GM19328 (cell line): ENCODE results near the gene APOA1.
"Not testable (repeated sequence)": the region's sequence is repeated elsewhere in the genome, so short reads cannot be mapped to it uniquely, and the experiment has no call there.

Experiments used
- ATAC-seq: cut with Tn5 transposase; IDR thresholded peaks from one replicate; pipeline ENCODE4 v1.9.1; 2021; ENCODE audit warnings: mild to moderate bottlenecking, moderate library complexity; ENCODE audit not compliant: unreplicated experiment

Gene APOA1

GRCh38 chr11:116821050-116821918, 16.1 kb downstream of the APOA1 start:
- no peak for ATAC-seq

DNA sequence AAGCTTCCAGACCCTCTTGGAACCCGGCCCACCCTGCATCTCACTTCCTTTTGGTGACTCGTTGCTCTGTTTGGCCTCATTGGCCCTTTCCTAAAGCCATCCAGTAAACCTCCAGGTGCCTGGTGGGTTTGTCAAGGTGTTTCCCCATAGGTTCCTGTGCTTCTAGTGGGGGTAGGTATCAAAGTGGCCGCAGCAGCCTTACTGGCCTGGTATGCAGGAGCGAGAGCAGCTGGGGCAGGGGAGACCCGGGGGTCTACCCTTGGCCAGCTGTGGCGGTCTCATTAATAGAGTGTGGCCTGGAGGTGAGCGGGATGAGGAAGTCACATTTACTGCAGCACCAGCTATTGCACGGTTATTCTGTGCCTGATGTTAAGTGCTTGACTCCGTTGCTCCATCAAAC, 18.4 kb downstream of the APOA1 start:
- ATAC-seq, result no peak

- no peak for ATAC-seq
Measured at GRCh38 chr11:116814502-116814901, 22.9 kb downstream of the APOA1 start.

DNA sequence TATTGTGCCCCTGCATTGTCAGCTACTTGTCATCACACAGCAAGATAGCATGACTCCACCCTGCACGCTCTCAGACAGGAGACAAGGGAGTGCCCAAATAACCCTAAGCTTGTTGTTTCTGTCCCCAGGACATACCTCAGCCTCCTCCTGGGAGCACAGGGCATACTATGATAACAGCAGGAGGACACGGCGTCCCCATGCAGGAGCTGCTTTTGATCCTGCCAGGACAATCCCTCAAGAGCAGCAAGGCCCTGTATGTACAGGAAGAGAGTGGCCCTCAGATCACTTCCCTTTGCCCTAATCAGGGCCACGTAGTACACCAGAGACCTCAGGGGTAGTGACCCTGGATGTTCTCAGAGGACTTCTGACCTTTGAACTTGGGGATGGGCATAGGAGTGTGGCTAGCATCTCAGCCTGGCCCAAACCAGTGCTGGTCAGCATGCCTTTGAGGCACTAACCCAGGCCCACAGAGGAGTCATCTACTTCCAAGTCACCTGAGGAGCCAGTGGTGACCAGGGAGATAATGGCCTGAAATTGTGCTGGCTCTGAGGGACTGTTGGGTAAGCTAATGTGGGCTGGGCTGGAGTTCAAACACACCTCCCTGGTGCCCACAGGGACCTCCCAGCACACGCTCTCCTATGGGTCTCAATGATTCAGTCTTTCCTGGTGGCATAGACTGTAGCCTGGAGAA, 23.5 kb downstream of the APOA1 start:
- no peak for ATAC-seq

DNA sequence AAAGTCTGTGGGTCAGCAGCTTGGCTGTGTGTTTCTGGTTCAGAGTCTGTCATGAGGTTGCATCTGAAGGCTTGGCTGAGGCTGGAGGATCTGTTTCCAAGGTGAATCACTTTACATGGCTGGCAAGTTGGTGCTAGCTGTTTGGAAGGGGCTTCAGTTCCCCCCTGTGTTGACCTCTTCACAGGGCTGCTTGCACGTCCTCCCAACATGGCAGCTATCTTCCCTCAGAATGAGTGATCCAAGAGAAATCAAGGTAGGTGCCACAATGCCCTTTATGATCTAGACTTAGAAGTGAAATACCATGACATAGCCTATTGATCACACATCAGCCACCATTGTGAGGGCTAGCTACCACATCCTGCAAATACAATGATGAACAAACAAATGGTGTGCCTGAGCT, 24.3 kb downstream of the APOA1 start:
- no peak for ATAC-seq

DNA sequence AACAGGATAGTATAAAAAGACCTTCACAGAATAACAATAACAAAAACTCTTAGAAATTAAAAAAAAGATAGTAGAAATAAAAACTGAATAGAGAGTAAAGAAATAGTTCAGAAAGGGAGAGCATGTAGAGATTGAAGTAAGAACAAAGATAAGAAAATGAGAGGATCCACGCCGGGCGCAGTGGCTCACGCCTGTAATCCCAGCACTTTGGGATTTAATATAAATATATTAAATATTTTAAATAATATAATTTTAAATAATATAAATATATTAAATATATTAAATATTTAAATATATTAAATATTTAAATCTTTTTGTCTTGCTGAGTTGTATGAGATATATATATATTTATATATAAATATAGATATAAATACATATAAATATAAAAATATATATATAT, 25.3 kb downstream of the APOA1 start:
- ATAC-seq, result no peak

DNA sequence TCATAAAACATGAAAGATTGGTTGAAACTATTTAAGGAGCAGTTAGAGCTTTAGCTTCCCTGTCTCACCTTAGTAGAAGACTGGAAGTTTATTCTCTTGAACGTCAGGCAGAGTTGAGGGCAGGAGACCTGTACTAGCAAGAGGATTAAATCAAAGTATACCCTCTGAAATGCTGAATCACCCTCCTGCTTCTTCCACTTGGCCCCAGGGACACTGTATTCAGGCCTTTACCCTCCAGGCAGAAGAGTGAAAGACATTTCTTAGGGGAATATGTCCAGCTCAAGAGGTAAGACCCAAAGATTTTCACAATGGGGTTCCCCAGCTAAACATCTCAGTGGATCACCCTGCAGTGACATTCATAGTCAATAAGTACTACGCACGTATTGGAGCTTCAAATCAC, 26.2 kb downstream of the APOA1 start:
- ATAC-seq, result no peak

GRCh38 chr11:116808262-116809175, 28.9 kb downstream of the APOA1 start:
- ATAC-seq, result no peak

DNA sequence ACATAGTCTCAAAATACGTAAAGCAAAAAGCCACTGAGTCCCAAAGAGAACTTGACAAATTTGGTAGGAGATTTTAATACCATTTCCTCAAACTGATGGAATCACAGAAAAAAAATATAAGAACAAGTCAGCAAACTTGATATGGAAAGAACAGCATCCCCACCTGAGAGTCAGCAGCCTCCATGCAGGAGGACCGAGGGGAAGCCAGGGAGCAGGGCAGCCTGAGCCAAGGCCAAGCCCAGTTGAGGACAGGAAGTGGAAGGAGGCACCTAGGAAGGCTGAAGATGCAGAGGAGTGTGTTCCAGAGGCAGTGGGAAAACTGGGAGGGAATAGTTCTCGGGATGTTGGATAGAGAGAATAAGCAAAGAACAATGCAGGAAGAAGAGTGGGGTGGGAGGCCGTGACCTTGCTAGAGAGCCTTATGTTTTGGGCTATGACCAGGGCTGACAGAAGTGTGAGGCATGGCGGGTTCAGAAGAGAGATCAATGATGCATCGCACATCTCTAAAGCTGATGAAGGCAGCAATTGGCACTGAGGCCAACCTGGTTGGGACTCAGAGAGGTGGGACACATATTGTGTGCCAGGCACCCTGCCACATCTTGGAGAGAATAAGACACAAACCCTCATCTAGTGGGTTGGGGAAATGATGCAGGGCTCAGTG, 29.7 kb downstream of the APOA1 start:
- ATAC-seq, result no peak

GRCh38 chr11:116804001-116804400, 33.4 kb downstream of the APOA1 start:
- no peak for ATAC-seq

- ATAC-seq, result not testable (repeated sequence)
Measured at GRCh38 chr11:116801662-116802061, 35.8 kb downstream of the APOA1 start.

DNA sequence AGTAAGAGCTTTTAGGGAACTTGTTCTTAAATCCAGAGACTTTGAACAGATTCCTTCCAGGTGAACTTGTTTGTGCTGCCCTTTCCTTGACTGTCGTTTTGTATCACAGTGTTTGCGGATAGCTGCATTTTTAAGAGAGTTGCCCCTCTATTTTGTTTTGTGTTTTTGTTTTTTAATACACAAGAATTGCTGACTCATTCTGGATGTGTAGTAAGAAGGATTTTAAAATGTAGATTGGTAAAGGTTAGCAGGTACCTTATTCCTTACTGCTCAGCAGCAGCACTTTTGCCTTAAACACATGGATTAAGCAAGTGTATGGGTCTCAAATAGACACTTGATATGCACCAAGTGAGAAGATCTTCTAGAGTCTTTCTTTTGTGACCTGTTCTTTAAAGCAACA, 36.8 kb downstream of the APOA1 start:
- no peak for ATAC-seq

GRCh38 chr11:116798368-116798767, 39.1 kb downstream of the APOA1 start:
- ATAC-seq, result no peak

- ATAC-seq, result no peak
Measured at GRCh38 chr11:116797816-116798215, 39.6 kb downstream of the APOA1 start.

DNA sequence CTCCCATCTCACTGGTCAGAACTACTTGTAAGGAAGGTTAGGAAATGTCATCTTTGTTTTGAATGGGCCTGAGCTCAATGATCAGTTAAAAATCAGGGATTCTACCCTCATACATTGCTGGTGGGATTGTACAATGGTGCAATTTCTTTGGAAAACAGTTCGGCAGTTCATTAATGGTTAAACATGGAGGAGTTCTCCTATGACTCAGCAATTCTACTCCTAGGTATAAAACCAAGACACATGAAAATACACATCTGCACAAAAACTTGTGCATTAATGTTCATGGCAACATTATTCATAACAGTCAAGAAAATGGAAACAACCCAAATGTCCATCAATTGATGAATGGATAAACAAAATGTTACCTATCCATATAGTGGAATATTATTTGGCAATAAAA, 40.9 kb downstream of the APOA1 start:
- ATAC-seq, result no peak

GRCh38 chr11:116794851-116795250, 42.6 kb downstream of the APOA1 start:
- no peak for ATAC-seq

- no peak for ATAC-seq
Measured at GRCh38 chr11:116793772-116794097, 43.7 kb downstream of the APOA1 start.

DNA sequence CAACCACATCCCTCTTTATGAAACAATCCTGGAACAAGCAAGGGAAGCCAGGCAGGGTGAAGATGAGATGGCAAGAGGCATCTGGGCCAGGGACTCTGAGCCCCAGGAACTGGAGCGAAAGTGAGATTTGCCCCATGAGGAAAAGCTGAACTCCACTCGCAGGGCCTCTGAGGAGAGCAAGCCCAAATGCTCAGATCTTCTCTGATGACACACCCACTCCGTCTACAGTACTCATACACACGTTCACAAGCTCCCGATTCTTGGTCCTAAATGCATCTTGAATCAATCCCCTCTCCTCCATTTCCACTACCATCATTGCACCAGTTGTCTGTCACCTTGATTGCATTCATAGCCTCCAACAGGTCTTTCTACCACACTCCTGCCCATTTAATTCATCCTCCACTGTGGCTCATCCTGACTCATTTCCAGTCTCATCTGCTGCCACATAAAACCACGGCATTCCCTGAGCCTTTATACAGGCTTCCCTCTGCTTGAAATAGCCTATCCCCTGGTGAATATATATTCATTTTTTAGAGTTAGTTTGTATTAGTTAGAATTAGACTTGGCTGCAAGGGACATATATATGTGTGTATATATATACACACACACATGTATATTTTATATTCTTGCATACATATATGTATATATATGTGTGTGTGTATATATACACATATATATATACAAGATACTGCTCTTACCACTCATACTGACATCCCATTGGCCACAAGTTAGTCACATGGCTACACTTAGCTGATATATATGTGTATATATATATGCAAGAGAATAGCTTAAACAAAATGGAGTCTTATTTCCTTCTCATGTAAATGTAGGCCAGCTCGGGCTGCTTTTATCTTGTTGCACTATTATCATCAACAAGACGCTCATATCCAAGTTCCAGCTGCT, 44.3 kb downstream of the APOA1 start:
- ATAC-seq, result no peak

DNA sequence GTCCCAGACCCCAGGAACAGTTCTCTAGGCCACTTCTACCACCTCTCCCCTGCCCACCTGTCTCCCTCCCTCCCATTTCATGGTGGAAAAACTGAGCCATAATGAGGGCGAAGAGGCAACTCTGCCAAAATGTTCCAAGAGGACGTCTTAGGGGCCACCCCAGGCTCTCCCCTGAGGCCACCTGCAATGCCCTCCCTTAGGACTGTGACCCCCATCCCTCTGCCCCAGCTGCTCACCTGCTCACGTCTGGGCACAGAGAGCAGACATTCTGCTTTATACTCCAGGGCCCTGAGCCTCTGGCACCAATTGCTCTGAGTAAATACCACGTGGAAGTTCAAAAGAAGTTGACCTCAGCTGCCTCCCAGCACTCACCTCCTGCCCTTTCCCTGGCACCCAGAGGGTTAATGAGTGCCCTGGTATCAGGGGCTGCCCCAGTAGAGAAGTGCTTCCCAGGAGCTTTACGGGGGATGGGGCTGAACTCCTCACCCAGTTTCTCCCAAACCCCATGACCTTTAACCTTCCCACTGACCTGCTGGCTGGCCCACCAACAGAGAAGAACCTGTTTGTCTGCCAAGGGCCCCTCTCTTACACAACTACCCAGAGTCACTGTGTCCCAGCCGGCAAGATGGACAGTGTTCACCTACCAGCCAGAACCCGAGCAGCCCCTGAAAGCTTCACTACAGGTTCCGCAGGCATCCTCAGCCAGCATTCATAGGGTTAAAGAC, 45.1 kb downstream of the APOA1 start:
- ATAC-seq, result no peak
